Limb (tissue), 2 donors: ENCODE measurements around the gene USP9Y.

Experiments
- DNase-seq, 2 donors: peaks; one replicate each; pipeline ENCODE4 v3.0.0-alpha.2; 2016; ENCODE audit errors: extremely low spot score in 2 of 2

The USP9Y gene

GRCh38 chrY:12784521-12784920, 83.5 kb downstream of the USP9Y start:
- no peak for DNase-seq

- no peak for DNase-seq
Measured at GRCh38 chrY:12793999-12794398, 93.0 kb downstream of the USP9Y start.

DNA sequence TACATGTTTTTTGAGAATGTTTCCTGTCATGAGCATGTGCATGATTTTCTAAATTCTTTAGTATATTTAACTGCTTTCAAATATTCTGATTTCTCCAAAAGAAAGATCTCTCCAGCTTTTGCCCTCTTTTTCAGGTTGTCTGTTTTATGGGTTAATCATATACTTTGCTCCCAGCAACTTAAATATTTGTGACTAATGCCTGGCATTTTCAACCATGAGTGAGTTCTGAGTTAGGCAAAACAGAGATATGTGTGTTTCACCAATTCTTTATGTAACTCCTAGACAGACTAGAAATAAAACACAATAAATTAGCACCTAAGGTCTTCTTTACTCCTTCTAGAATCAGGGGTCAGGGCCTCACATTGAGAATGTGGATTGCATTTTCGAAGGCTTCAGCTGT, 107.0 kb downstream of the USP9Y start:
- no peak for DNase-seq

- peak in 1 of 2 donors; percentile 1 for DNase-seq
Measured at GRCh38 chrY:12809034-12809433, 108.0 kb downstream of the USP9Y start.

- no peak for DNase-seq
Measured at GRCh38 chrY:12823408-12823807, 122.4 kb downstream of the USP9Y start.

DNA sequence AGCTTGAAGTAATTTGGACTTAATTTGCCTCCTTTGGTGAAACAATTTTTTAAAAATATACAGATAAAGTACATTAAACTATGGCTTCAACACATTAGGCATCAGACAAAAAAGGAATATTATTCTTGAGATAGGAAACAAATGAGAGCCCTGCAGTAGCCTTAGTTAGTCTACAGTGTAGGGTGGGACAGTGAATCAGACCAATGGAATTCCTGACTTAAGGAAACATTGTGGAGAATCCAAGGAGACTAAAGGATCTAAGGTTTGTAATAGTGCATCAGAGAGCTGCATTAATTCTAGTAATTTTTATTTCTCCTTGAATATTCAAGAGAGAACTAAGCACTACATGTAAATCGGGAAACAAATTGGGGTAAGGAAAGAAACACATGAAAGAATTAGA, 125.8 kb downstream of the USP9Y start:
- no peak for DNase-seq

DNA sequence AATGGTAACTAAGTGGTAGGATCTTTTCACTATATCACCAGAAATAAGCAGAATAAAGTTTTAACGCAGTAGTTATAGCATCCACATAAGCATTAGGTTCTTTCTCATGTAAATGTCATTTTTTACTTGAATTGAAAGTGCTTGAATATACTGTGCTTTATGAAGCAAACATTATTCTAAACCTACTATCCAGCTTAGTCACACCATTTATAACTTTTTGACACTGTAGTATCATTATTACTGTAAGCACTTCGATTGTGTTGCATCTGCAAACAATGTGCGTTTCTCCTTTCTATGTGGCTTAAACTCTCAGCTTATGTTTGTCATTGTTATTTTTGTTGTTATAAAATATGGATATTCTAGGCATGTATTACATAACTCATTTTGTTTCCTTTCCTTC, 132.3 kb downstream of the USP9Y start:
- DNase-seq, result no peak

GRCh38 chrY:12837550-12837949, 136.5 kb downstream of the USP9Y start:
- no peak for DNase-seq

GRCh38 chrY:12841368-12841767, 140.3 kb downstream of the USP9Y start:
- no peak for DNase-seq

DNA sequence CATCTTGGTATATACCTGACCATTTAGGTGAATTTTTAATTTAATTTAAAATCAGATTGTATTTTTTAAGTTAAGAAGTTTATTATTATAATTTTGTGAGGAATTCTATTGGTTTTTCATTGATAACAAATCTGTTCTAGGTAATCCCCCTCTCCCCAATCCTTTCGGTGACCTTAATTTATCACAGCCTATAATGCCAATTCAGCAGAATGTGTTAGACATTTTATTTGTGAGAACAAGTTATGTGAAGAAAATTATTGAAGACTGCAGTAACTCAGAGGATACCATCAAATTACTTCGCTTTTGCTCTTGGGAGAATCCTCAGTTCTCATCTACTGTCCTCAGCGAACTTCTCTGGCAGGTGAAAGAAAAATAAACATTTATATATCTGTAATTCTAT, 145.8 kb downstream of the USP9Y start:
- DNase-seq, result no peak

DNA sequence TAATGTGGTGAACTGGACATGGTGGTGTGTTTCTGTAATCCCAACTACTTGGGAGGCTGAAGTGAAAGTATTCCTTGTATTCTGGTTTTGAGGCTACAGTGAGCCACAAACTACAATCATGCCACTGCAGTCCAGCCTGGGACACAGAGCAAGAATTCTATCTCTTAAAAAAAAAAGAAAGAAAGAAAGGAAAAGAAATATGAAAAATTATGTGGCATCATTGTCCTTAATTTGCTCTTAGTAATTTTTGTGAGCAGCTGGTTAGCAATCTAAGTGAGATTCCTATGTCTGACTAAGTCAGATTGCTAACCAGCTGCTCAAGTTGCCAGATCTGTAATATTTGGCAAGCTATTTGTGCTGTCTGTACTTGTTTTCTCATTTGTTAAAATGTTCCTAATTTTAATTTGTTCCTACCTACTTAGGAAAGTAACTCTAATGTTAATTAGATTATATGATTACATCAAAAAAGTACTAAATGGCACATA, 154.8 kb downstream of the USP9Y start:
- no peak for DNase-seq

- DNase-seq, result no peak
Measured at GRCh38 chrY:12867960-12868359, 166.9 kb downstream of the USP9Y start.

DNA sequence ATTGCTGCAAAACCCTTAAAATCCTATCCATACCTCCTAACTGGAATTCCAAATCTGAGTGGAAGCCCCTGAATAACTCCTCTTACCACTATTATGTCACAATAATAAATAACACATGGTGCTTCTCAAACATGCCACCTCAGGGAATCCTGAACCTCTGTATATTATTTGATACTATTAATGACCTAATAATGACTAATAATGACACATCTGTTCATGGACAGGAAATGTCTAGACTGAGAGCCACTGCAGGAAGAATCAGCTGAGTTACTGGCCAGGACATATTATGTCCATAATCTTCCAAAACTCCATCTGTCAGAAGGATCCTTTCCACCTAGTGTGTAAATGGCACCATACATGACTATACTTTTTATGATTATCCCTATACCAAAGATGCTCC, 195.9 kb downstream of the USP9Y start:
- DNase-seq, result no peak

- DNase-seq, result no peak
Measured at GRCh38 chrY:12898604-12899003, 197.6 kb downstream of the USP9Y start.

GRCh38 chrY:12904618-12905516, 203.8 kb downstream of the USP9Y start, which contains the start of gene DDX3Y:
TSS of gene DDX3Y (plus strand) at chrY:12904868. CDS start at chrY:12904937, 69 bp downstream.
- DNase-seq, result peak; percentile 85 to 88

DNA sequence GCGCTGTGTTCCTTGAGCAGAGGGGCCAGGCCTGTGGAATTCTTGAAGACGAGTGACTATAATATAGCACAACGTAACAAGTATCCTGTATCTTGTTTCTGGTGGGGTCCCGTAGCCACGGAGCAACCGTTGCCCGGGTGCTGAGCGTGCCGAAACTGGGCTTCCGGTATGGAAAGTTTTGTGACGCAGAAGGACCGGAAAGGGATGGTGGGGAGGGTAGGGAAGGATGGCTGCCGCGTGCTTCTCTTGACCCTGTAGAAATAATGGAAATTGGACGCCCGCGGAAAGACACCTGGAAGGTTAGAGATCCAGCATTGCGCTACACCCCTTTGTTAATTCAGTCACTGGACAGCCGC, 204.5 kb downstream of the USP9Y start:
- DNase-seq, result peak; percentile 74 to 80

GRCh38 chrY:12905895-12906294, 204.9 kb downstream of the USP9Y start:
- no peak for DNase-seq
